Kidney (tissue), 14 donors: Measurements from ENCODE around the gene SYT14. TPM values are rescaled to one million over a fixed set of nuclear protein-coding genes. Genes with fewer than 3 reads are reported as not detected.

ENCODE experiments used
- DNase-seq, 5 donors: peaks; one replicate each; pipeline ENCODE4 v3.0.0-alpha.2; 2013 to 2020
- FAIRE-seq: peaks from 2 replicates; lab custom pipeline; 2012; peaks lifted over from hg19 to GRCh38; lab: Jason Lieb, UNC
- H3K27ac ChIP-seq, 2 donors: one replicate each; pipeline ENCODE4 v1.7.0; 2013; ENCODE audit warnings: low read depth in 2 of 2, low read length in 2 of 2, inconsistent platforms in 1 of 2
- H3K27me3 ChIP-seq: one replicate; pipeline ENCODE4 v1.7.1; 2013; ENCODE audit warnings: low read length, inconsistent platforms; ENCODE audit not compliant: control insufficient read depth, insufficient read depth
- H3K36me3 ChIP-seq, 3 donors: one replicate each; pipeline versions ENCODE4 v1.7.0 to v1.7.1; 2013; ENCODE audit warnings: low read length in 3 of 3, control low read depth in 1 of 3, inconsistent platforms in 1 of 3; ENCODE audit not compliant: insufficient read depth in 3 of 3, control insufficient read depth in 2 of 3
- H3K4me1 ChIP-seq, 3 donors: one replicate each; pipeline versions ENCODE4 v1.7.0 to v1.7.1; 2013; ENCODE audit warnings: low read length in 3 of 3, inconsistent platforms in 1 of 3, low read depth in 1 of 3; ENCODE audit not compliant: control insufficient read depth in 2 of 3, insufficient read depth in 2 of 3
- H3K4me3 ChIP-seq, 3 donors: one replicate each; pipeline versions ENCODE4 v1.7.0 to v1.8.1; 2013; ENCODE audit warnings: low read length in 3 of 3, control low read depth in 1 of 3, inconsistent platforms in 1 of 3
- H3K9ac ChIP-seq, 3 donors: one replicate each; pipeline versions ENCODE4 v1.7.0 to v1.7.1; 2013; ENCODE audit warnings: low read length in 3 of 3, control low read depth in 1 of 3, inconsistent platforms in 1 of 3
- H3K9me3 ChIP-seq, 3 donors: one replicate each; pipeline versions ENCODE4 v1.7.0 to v1.7.1; 2013; ENCODE audit warnings: low read length in 3 of 3, control low read depth in 1 of 3, inconsistent platforms in 1 of 3; ENCODE audit not compliant: control insufficient read depth in 2 of 3, insufficient read depth in 1 of 3
- CTCF ChIP-seq: IDR thresholded peaks from 3 replicates; pipeline ENCODE4 v1.5.1; 2012; ENCODE audit warnings: mild to moderate bottlenecking, moderate library complexity, borderline replicate concordance; ENCODE audit not compliant: insufficient read depth; ENCODE audit errors: extremely low read depth
- intact Hi-C: fragments of 100-400 bp; cut with DNase I; formaldehyde crosslinking; loops from one replicate; pipeline ENCODE4 v1.11.1; 2022
- polyA plus RNA-seq: library from polyadenylated mRNA; stranded (reverse); fragments of 350-450 nt; fragmentation: Illumina TruSeq; extraction: RNeasy Lipid Tissue Mini Kit (QIAGEN cat#74804); gene quantifications from one replicate; pipeline ENCODE4 v1.2.3, GENCODE V29; 2014; ENCODE audit warnings: low read depth, low replicate concordance; ENCODE audit not compliant: insufficient read depth
- total RNA-seq: library from RNA; stranded (reverse); fragmentation: NEBNext Ultra II Directional; extraction: Animal tissue kit (Norgen Biotek cat#: 25700); gene quantifications from one replicate; pipeline ENCODE4 v1.2.1, GENCODE V29; 2021
- donor health status: control.
- donor health status: control.
- donor health status: control.
- donor health status: control.
- donor health status: control.
- donor health status: DM: yes; HTN: yes; CAD: no.
- donor health status: Normal renal cell carcinoma (clear cell type).

SYT14 gene
- total and polyA plus RNA-seq, 2 donors from 2014 or later = 0.22 to 1.3 TPM

- DNase-seq (no peak), FAIRE-seq (no peak)
- no peaks in the 10 kb centered on the region for H3K27me3 ChIP-seq
- TF ChIP-seq CTCF = no peak
- intact Hi-C loops = no loop called here
- no peak overlapping the region for H3K4me3 ChIP-seq
- no peak overlapping the region for H3K27ac ChIP-seq
- no peaks in the 10 kb centered on the region for H3K4me1 ChIP-seq
- no peaks in the 10 kb centered on the region for H3K36me3 ChIP-seq
- peaks cover 0 to 2% (median 0%) of the 10 kb centered on the region in 3 donors for H3K9me3 ChIP-seq
- no peak overlapping the region for H3K9ac ChIP-seq
These were observed 72.1 kb downstream of the SYT14 start for GRCh38 chr1:210010161-210010560.

GRCh38 chr1:210021145-210021860 lies 83.3 kb downstream of the SYT14 start:
- no peak overlapping the region for H3K9ac ChIP-seq
- no peaks in the 10 kb centered on the region for H3K9me3 ChIP-seq
- H3K4me3 ChIP-seq = no peak overlapping the region
- H3K27me3 ChIP-seq = no peaks in the 10 kb centered on the region
- H3K27ac ChIP-seq = no peak overlapping the region
- TF ChIP-seq CTCF = no peak
- no peaks in the 10 kb centered on the region for H3K4me1 ChIP-seq
- DNase-seq = no peak
- intact Hi-C loops = no loop called here
- no peak for FAIRE-seq
- H3K36me3 ChIP-seq = no peaks in the 10 kb centered on the region

- Histone ChIP-seq H3K9me3 (no peaks in the 10 kb centered on the region), H3K36me3 (no peaks in the 10 kb centered on the region), H3K4me3 (no peak overlapping the region), H3K4me1 (no peaks in the 10 kb centered on the region), H3K27me3 (no peaks in the 10 kb centered on the region), H3K27ac (no peak overlapping the region), H3K9ac (no peak overlapping the region)
- DNase-seq (no peak), FAIRE-seq (no peak)
- intact Hi-C loops = no loop called here
- no peak for TF ChIP-seq CTCF
These were observed 84.0 kb downstream of the SYT14 start for GRCh38 chr1:210022044-210022443.

- H3K27me3 ChIP-seq = no peaks in the 10 kb centered on the region
- no peak for TF ChIP-seq CTCF
- H3K4me1 ChIP-seq = no peaks in the 10 kb centered on the region
- H3K27ac ChIP-seq = no peak overlapping the region
- no peaks in the 10 kb centered on the region for H3K36me3 ChIP-seq
- H3K9ac ChIP-seq = no peak overlapping the region
- H3K4me3 ChIP-seq = no peak overlapping the region
- FAIRE-seq (no peak), DNase-seq (no peak)
- H3K9me3 ChIP-seq = no peaks in the 10 kb centered on the region
- intact Hi-C loops = no loop called here
These were observed 86.3 kb downstream of the SYT14 start for GRCh38 chr1:210024282-210024681.
